HG03135 (cell line): ENCODE measurements around the gene RAPGEF3.

Source experiments
- ATAC-seq: cut with Tn5 transposase; IDR thresholded peaks from one replicate; pipeline ENCODE4 v1.9.1; 2021; ENCODE audit warnings: mild to moderate bottlenecking, moderate library complexity; ENCODE audit not compliant: unreplicated experiment

Gene RAPGEF3

GRCh38 chr12:47705229-47705565, 53.5 kb downstream of the RAPGEF3 start:
- ATAC-seq, result no peak

GRCh38 chr12:47704719-47705118, 54.0 kb downstream of the RAPGEF3 start:
- ATAC-seq, result no peak

- no peak for ATAC-seq
Observed at GRCh38 chr12:47700263-47700662, 58.4 kb downstream of the RAPGEF3 start.

- no peak for ATAC-seq
Observed at GRCh38 chr12:47698631-47699030, 60.0 kb downstream of the RAPGEF3 start.

GRCh38 chr12:47698055-47698454, 60.6 kb downstream of the RAPGEF3 start:
- ATAC-seq, result no peak

- no peak for ATAC-seq
Observed at GRCh38 chr12:47689215-47689614, 69.5 kb downstream of the RAPGEF3 start.

- no peak for ATAC-seq
Observed at GRCh38 chr12:47687636-47688035, 71.0 kb downstream of the RAPGEF3 start.

GRCh38 chr12:47686645-47687240, 71.9 kb downstream of the RAPGEF3 start:
- ATAC-seq, result no peak
